Measurements from ENCODE around the gene CYP2J2.
"Not testable (repeated sequence)": the region's sequence is repeated elsewhere in the genome, so short reads cannot be mapped to it uniquely, and the experiment has no call there.

The CYP2J2 gene

DNA sequence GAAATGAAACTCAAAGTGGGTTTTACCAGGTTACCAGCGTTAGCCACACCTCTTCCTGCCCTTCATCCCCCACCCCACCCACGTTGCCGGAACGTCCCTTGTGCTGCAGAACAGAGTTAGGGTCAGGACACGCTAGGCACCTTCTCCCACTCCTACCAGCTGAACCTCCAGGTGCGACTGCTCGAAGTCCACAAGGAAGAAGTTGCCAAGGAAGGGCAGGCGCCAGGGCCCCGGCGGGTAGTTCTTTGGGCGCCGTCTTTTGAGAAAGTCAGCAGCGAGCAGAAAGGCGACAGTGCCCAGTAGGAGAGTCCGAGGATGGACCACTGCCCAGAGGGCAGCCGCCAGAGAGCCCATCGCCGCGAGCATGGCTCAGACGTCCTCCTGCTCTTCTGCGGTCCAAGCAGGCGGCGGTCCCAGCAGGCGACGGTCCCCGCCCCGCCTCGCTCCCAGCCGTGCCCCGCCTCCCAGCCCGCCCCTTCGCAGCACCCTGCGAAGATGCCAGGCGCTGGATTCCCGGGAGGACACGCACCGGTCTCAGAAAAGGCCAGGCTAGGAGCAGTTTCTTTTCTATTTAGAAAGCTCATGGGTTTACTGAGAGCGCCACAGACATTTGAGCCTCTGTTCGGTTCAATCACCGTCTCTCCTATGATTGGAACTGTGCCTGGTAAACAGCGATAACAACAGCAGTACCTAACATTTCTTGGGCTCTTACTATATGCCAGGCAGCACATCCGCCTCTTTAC, at the start of gene CYP2J2:
Gene CYP2J2 (minus strand): TSS at position 393 of the 743 bp plus-strand sequence. CDS start 27 bp downstream, at position 366.
- no peak for DNase-seq

- DNase-seq = no peak
Measured at GRCh38 chr1:59973719-59974118, 47.1 kb upstream of the CYP2J2 start.

GRCh38 chr1:59972216-59972927, 45.8 kb upstream of the CYP2J2 start:
- no peak for DNase-seq

GRCh38 chr1:59971464-59971911, 44.9 kb upstream of the CYP2J2 start:
- DNase-seq = peak; percentile 40

DNA sequence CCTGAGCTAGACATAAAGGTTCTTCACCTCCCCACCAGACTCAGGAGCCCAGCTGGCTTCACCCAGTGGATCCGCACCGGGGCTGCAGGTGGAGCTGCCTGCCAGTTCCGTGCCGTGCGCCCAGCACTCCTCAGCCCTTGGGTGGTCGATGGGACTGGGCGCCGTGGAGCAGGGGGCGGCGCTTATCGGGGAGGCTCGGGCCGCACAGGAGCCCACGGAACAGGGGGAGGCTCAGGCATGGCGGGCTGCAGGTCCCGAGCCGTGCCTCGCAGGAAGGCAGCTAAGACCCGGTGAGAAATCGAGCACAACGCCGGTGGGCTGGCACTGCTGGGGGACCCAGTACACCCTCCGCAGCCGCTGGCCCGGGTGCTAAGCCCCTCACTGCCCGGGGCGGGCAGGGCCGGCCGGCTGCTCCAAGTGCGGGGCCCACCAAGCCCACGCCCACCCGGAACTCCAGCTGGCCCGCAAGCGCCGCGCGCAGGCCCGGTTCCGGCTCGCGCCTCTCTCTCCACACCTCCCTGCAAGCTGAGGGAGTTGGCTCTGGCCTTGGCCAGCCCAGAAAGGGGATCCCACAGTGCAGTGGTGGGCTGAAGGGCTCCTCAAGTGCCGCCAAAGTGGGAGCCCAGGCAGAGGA, 43.1 kb upstream of the CYP2J2 start:
- not testable (repeated sequence) for DNase-seq

DNA sequence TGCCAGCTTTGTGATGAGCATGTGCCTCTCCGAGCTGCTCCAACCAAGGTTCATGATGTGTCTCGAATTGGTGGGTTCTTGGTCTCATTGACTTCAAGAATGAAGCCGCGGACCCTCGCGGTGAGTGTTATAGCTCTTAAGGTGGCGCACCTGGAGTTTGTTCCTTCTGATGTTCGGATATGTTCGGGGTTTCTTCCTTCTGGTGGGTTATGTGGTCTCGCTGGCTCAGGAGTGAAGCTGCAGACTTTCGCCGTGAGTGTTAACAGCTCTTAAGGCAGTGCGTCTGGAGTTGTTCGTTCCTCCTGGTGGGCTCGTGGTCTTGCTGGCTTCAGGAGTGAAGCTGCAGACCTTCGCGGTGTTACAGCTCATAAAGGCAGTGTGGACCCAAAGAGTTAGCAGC, 42.2 kb upstream of the CYP2J2 start:
- DNase-seq = not testable (repeated sequence)

- DNase-seq = no peak
Measured at GRCh38 chr1:59967780-59968179, 41.2 kb upstream of the CYP2J2 start.

DNA sequence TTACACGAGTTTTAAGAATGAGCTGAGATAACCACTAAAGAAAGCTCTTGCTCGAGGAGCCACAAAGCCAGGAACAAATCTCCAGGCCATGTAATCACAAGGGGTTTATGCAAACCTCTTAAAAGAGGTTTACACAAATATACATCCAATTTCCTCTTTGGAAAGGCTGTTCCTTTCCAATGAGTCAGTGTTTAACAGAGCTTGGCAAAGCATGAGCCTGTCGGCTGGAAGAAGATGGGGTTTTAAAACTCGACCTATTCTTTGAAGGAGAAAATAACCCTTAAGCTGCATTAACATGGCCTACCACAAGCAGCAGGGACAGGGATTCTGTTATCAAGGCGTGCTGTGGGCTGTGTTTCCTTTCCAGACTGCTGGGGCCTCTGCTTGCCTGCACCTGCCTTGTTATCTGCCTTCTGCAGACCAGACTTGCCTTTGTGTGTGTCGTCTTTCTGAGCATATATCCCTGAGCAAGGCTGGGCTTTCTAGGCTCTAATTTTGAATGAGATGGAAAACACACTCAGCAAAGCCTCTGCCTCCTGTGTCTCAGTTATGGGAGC, 40.6 kb upstream of the CYP2J2 start:
- DNase-seq = no peak

DNA sequence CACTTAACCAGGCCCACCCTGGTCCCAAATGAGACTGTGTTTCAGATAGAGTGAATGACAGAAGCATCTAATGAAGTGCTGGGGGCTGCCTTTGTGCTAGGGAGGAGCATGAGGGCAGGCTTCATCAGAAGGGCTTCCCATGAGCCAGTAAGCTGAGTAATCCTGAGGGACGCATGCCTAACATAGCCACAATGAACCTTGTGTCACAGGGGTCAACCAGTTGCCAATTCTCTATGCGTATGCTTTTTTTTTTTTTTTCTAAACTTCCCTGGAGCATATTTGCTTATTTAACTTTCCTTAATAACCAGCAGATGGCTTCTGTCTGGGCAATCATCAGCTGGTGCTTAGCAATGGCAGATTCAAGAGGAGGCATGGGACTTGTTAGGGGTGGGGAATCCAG, 25.5 kb upstream of the CYP2J2 start:
- no peak for DNase-seq

- DNase-seq = no peak
Measured at GRCh38 chr1:59949648-59950047, 23.1 kb upstream of the CYP2J2 start.

DNA sequence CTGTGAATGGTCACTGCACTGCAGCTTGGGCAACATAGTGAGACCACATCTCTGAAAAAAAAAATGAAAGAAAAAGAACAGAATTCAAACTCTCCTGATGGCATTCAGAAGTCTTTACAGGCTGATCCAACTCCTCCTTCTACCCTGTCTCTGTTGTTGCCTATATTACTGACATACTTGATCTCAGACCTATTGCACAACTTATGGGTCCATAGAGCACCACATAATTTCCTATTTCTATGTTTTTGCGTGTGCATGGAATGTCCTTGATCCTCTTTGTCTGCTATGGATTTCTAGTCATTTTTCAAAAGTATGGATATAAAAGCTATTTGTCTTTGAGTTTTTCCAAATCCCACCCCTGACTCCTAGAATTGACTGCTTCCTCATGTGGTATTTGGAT, 22.4 kb upstream of the CYP2J2 start:
- DNase-seq = no peak

DNA sequence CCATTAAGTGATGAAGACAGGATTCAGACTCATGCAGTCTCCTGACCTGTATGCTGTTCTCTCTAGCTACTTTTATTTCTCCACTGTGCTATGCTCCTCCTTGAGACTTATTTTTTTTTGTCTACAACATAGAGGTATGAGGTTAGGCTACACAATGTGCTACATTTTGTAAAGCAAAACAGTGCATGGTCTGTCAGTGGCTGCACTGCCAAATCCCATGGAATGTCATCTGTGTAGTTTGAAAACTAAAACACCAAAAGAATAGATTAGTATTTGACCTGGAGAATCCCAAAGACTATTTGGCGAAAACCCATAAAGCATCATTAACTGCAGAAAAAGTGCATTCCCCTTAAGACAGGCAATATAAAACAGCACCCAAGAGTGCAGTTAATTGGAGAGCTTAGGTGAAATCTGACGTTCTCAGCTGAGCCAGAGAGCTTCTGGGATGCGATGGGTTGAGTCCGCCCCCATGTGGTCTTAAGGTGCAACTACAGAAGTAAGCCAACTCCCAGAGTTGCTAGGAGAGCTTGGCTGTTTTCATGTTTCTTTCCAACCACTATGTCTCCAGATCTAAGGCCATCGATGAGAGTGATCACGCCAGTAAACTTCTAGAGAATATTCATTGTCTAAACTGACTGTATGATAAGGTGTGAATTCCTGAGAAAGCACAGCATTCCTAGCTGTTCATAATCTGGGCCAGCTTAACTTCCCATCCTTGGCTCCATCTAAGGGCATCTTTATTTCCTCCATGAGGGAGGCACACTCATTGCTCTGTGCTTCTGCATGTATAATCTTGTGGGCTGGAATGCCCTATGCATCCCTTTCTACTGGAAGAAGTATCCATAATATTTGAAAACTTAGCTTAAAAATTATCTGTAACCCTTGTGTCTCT, 20.7 kb upstream of the CYP2J2 start:
- peak; percentile 31 for DNase-seq

DNA sequence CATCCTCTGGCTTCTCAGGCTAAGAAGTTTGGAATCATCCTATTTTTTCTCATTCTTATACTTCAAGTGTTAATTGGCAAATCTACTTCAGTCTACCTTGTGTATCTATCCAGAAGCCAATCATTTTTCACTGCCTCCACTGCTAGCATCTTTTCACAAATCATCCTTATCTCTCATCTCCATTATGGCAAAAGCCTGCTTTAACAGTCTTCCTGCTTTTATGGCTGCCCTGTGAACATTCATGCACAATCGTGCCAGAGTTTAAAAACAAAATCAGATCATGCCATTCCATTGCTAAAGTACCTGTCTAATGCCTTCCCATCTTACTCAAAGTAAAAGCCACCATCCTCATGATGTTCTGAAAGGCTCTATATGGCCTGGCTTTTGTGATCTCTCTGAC, 19.2 kb upstream of the CYP2J2 start:
- no peak for DNase-seq

DNA sequence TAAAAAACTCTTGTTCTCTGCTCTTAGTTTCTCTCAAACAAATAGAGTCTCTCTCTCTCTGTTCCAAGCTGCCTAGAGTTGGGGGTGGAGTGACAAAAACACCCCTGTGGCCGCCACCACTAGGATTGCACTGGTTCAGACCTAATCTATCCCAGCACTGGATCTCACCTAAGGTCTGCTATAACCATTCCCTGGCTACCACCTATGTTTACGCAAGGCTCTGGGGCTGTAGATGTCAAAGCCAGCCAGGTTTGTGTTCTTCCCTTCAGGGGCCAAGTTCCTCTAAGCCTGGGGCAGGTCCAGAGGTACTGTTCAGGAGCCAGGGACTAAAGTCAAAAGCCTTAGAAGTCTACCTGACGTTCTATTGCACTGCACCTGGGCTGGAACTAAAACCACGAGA, 12.8 kb upstream of the CYP2J2 start:
- DNase-seq = no peak

- DNase-seq = no peak
Measured at GRCh38 chr1:59937636-59938210, 11.2 kb upstream of the CYP2J2 start.

DNA sequence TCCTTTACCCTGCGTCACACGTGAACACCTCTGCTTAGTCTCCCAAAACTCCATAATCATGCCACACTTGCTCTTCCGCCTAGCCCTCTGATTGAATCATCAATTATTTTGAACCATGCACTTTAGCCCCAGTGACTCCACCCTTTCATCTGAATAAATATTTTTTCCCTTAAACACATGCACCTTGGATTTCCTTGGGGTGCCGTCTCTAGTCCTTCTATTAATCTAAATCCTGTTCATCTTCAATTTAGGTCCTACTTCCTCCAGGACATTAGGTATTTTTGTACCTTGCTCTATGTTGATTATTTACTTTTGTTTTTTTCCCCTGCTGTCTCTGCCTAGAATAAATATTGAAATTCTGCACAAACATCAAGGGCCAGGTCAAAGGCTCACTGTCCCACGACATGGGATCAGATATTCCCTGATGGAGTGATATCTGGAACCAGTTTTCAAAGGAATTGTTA, 9.8 kb upstream of the CYP2J2 start:
- no peak for DNase-seq

- DNase-seq = no peak
Measured at GRCh38 chr1:59928996-59929395, 2.4 kb upstream of the CYP2J2 start.

DNA sequence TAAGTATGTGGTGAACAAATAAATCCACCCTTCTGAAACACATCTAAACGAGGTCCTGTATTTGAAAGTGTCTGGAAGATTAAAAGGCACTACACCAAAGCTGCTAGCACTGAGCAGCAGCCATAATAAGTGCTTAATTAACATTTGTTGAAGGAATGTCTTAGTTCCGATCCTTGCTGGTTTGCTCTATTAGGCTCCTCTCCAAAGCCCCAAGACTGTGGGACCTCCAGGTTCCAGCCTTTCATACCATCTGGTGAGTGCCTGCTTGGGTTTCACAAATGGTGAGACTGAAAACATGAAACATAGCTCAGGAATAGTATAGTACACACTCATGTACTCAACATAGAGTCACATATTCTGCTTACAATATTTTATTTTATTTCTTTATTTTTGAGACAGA, 640 bp upstream of the CYP2J2 start:
- no peak for DNase-seq

DNA sequence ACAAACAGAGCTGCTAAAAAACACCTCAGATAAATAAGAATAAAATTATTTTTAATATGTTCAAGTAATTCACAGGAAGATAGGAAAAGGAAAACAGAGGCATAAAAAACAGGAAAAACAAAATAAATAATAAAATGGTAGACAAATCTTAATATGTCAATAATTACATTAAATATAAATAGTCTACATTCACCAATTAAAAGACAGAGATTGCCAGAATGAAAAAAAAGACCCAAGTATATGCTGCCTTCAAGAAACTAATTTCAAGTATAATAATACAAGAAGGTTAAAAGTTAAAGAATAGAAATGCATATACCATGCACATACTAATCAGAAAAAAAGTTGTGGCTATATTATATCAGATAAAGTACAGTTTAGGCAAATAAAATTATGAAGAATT, 1.9 kb downstream of the CYP2J2 start:
- no peak for DNase-seq

- not testable (repeated sequence) for DNase-seq
Measured at GRCh38 chr1:59921258-59921899, 5.2 kb downstream of the CYP2J2 start.

DNA sequence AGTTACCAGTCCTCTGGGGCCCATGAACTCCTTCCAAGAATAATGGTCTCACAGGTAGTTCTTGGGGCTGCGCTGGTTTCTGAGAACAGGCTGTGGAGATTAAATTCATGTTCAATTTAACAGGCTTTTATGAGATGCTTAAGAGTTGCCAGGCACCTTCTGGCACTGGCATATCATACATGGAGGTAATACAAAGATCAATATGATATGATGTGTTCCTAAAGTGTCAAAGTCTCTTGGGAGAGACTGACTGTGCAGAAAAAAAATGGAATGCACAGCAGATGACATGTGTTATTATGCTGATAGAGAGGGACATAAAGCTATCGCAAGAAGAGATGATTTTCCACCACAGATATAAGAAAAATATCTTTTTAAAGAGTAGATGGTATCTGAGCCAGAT, 6.8 kb downstream of the CYP2J2 start:
- no peak for DNase-seq

GRCh38 chr1:59917785-59918180, 8.8 kb downstream of the CYP2J2 start:
- no peak for DNase-seq
